Mesothelial cell of epicardium (in vitro differentiated cells): ENCODE results near the gene ANKRD62. TPM values are rescaled to one million over a fixed set of nuclear protein-coding genes. Genes with fewer than 3 reads are reported as not detected.

Experiments used
- DNase-seq, 2 experiments: peaks; one replicate each; pipeline ENCODE4 v3.0.0; 2021; ENCODE audit warnings: low spot score in 2 of 2; ENCODE audit not compliant: unreplicated experiment in 2 of 2
- H3K27ac Mint-ChIP-seq: 2 replicates; pipeline ENCODE4 v1.8.0; 2021; ENCODE audit warnings: mixed read lengths
- H3K27me3 Mint-ChIP-seq: 2 replicates; pipeline ENCODE4 v1.8.0; 2021; ENCODE audit warnings: low read depth, mixed read lengths
- H3K36me3 Mint-ChIP-seq: 2 replicates; pipeline ENCODE4 v1.8.0; 2021; ENCODE audit warnings: mixed read lengths
- H3K4me1 Mint-ChIP-seq: 2 replicates; pipeline ENCODE4 v1.8.0; 2021; ENCODE audit warnings: mixed read lengths
- H3K4me3 Mint-ChIP-seq: 2 replicates; pipeline ENCODE4 v1.8.0; 2021; ENCODE audit warnings: mild to moderate bottlenecking, moderate library complexity, mixed read lengths
- H3K9me3 Mint-ChIP-seq: 2 replicates; pipeline ENCODE4 v1.8.0; 2021; ENCODE audit warnings: mixed read lengths
- total RNA-seq: library from RNA; stranded (reverse); gene quantifications from 3 replicates; pipeline ENCODE4 v1.2.1, GENCODE V29; 2021
- TF ChIP-seq, protein P1 (sequence below): fragments of 200-600 bp; sonication (generic); IDR thresholded peaks from one replicate; pipeline ENCODE4 v1.5.0; 2021; ENCODE audit warnings: antibody characterized with exemption; ENCODE audit not compliant: unreplicated experiment

The ANKRD62 gene
- not detected in 3 replicates for total RNA-seq

DNA sequence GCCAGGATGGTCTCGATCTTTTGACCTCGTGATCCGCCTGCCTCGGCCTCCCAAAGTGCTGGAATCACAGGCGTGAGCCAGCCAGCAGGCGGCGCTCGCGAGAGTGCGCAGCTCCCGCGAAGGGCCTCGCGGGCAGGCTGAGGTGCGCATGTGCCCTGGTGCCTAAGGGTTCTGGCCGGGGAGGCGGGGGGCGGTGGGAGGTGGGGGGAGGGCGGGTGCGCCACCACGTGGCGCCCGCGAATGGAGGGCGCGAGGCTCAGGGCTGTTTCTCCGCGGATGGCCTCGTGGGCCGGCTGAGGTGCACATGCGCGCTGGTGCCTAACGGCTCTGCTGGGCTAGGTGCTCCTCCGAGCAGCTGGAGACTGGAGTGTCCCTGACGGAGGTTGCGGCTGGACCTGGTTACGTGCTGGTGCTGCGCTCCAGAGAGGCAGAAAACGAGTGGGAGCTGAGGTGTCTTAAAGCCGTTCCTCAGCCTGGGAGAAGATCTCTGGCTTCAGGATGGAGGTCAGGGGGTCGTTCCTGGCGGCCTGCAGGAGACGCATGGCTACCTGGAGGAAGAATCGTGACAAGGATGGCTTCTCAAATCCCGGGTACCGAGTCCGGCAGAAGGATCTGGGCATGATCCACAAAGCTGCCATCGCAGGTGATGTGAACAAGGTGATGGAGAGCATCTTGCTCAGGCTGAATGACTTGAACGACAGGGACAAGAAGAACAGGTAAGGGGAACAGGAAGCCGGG lies at the start of gene ANKRD62:
ANKRD62 (plus strand) TSS at position 324 of the 738 bp plus-strand sequence; CDS start at position 499, 175 bp downstream.
- Mint-ChIP-seq H3K4me1 (no peaks in the 10 kb centered on the region), H3K4me3 (no peak within 1 kb of the TSS), H3K36me3 (no peaks in the 10 kb centered on the region), H3K27me3 (peaks cover 32% of the 10 kb centered on the region), H3K9me3 (peaks cover 4% of the 10 kb centered on the region), H3K27ac (no peak within 1 kb of the TSS)
- TF ChIP-seq, protein P1, sequence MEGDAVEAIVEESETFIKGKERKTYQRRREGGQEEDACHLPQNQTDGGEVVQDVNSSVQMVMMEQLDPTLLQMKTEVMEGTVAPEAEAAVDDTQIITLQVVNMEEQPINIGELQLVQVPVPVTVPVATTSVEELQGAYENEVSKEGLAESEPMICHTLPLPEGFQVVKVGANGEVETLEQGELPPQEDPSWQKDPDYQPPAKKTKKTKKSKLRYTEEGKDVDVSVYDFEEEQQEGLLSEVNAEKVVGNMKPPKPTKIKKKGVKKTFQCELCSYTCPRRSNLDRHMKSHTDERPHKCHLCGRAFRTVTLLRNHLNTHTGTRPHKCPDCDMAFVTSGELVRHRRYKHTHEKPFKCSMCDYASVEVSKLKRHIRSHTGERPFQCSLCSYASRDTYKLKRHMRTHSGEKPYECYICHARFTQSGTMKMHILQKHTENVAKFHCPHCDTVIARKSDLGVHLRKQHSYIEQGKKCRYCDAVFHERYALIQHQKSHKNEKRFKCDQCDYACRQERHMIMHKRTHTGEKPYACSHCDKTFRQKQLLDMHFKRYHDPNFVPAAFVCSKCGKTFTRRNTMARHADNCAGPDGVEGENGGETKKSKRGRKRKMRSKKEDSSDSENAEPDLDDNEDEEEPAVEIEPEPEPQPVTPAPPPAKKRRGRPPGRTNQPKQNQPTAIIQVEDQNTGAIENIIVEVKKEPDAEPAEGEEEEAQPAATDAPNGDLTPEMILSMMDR = no peak
- DNase-seq = no peak

DNA sequence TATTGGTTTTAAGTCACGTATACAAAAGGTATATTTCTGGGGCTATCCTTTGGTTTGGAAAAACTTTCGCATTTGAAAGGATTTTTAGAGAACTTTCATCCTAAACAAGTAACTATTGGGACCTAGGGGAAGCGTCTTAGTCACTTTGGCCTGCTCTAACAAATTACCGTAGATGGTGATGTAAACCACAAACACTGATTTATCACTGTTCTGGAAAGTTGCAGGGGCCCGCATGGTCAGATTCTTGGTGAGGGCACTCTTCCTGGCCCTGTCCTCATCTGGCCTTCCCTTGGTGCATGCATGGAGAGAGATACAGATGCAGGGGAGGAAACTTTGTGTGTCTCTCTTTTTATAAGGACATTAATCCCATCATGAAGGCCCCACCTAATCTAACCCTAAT lies 49.1 kb upstream of the ANKRD62 start:
- H3K27me3 Mint-ChIP-seq = peaks cover 23% of the 10 kb centered on the region
- DNase-seq = no peak
- TF ChIP-seq, protein P1 = no peak

DNA sequence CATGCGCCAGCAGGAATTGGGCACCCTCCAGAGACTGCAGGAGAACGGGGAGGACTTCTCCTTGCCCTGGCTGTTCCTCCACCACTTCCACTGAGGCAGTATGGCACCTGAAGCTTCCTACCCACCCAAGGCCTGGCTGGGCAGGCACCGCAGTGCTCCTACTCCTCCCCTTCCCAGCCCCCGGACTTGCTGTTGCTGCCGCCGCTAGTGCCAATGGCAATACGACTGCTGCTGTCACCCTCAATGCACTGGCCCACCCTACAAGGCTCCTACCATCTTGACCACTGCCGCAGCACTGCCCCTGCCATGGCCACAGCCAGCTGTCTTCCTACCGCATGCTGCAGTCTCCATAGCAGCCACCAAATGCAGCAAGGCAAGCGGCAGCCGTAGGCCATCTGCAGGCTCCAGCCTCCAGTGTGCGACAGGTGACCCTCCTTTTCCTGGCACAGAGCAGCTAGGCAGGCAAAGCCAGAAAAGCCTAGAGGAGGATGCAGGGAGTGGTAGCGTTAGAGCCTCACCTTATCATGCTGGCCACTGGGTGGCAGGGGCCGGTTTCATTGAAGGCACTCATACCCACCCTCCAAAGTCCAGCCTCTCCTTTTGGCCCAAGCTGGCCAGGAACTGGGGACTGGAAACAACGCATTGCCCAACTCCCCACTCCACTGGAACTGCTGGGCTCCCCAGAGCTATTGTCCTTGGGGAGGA lies 47.4 kb upstream of the ANKRD62 start:
- Mint-ChIP-seq H3K9me3 (no peaks in the 10 kb centered on the region), H3K36me3 (no peaks in the 10 kb centered on the region), H3K27ac (no peak overlapping the region), H3K4me1 (no peaks in the 10 kb centered on the region), H3K4me3 (no peak overlapping the region), H3K27me3 (peaks cover 18% of the 10 kb centered on the region)
- DNase-seq = no peak
- TF ChIP-seq, protein P1 = no peak

More for the DNA sequence above, 49.1 kb upstream of the ANKRD62 start:
- H3K36me3 Mint-ChIP-seq = no peaks in the 10 kb centered on the region
- no peaks in the 10 kb centered on the region for H3K4me1 Mint-ChIP-seq
- no peak overlapping the region for H3K27ac Mint-ChIP-seq
- no peaks in the 10 kb centered on the region for H3K9me3 Mint-ChIP-seq
- no peak overlapping the region for H3K4me3 Mint-ChIP-seq

DNA sequence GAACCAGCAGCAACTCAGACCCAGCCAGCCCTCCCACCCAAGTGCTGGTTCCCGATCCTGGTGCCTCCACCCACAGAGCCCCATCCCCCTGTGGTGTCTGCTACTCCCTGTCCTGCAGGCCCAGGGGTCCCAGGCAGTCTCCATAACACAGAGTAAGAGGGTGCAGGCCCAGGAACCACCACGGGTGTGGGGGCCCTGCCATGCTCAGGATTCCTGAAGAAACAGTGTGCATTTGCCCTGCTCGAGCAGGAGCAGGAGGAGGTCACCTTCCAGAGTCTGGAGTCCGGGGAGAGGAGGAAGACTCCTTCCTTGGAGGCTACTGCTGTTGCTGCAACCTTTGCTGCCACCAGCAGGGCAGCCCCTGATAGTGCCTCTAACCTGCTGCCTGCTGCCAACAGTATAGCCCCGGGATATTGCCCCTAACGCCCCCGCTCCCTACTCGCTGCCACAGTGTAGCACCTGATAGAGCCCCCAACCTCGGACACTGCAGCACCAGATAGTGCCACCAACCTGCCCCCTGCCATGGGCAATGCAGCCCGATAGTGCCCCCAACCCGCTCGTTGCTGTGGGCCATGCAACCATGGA lies 46.8 kb upstream of the ANKRD62 start:
- Mint-ChIP-seq H3K4me3 (no peak overlapping the region), H3K27me3 (peaks cover 13% of the 10 kb centered on the region), H3K36me3 (no peaks in the 10 kb centered on the region), H3K27ac (no peak overlapping the region), H3K9me3 (no peaks in the 10 kb centered on the region), H3K4me1 (no peaks in the 10 kb centered on the region)
- no peak for DNase-seq
- TF ChIP-seq, protein P1 = no peak

DNA sequence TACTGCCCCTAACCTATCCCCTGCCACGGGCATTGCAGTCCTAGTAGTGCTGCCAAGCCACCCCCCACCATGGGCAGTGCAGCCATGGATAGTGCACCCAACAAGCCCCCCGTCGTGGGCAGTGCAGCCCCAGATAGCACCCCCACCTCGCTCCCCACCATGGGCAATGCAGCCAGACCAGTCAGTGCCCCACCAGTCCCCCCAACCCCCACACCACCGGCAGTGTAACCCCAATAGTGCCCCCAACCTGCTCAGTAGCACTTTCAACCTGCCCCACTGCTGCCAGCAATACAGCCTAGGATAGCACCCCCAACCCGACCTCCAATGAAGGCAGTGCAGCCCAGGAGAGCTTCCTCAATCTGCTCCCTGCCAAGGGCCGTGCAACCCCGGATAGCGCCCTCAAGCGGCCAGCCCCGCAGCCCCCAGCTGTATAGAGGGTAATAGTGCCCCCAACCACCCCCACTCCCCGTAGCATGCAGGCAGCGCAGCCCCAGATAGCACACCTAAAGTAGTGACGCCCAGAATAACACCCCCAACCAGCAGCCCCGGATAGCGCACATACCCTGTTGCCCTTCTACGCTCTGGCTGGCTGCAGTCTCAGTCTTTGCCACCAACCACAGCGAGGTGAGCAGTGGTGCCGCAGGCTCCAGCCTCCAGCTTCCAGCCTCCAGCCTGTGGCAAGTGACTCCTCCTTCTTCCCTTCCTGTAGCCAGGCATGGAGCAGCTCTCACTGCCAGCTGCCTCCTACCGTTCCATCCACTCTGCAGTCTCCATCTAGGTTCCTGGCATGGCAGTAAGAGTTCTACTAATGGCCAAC lies 45.4 kb upstream of the ANKRD62 start:
- Mint-ChIP-seq H3K4me1 (no peaks in the 10 kb centered on the region), H3K9me3 (no peaks in the 10 kb centered on the region), H3K27me3 (peaks cover 12% of the 10 kb centered on the region), H3K4me3 (no peak overlapping the region), H3K27ac (no peak overlapping the region), H3K36me3 (no peaks in the 10 kb centered on the region)
- TF ChIP-seq, protein P1 = no peak
- no peak for DNase-seq
